IPS-11a (cell line): ENCODE data around the gene PSPC1.
"Not testable (repeated sequence)": the region's sequence is repeated elsewhere in the genome, so short reads cannot be mapped to it uniquely, and the experiment has no call there.

Source experiments
- H3K4me3 ChIP-seq: one replicate; pipeline ENCODE4 v1.5.1; 2013; ENCODE audit warnings: low read depth, low read length, control low read depth

PSPC1 gene

GRCh38 chr13:19764237-19764636 lies 18.5 kb downstream of the PSPC1 start:
- no peak overlapping the region for H3K4me3 ChIP-seq

DNA sequence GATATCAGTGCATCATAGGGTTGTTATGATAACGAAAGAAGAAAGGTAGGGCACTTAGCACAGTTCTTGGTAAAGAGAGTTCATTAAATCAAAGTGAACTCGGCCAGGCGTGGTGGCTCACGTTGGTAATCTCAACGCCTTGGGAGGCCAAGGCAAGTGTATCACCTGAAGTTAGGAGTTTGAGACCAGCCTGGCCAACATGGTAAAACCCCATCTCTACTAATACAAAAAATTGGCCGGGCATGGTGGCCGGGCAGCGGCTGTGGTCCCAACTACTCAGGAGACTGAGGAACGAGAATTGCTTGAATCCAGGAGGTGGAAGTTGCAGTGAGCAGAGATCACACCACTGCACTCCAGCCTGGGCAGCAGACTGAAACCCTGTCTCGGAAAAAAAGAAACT lies 19.1 kb downstream of the PSPC1 start:
- no peak overlapping the region for H3K4me3 ChIP-seq

GRCh38 chr13:19759669-19760068 lies 23.1 kb downstream of the PSPC1 start:
- no peak overlapping the region for H3K4me3 ChIP-seq

DNA sequence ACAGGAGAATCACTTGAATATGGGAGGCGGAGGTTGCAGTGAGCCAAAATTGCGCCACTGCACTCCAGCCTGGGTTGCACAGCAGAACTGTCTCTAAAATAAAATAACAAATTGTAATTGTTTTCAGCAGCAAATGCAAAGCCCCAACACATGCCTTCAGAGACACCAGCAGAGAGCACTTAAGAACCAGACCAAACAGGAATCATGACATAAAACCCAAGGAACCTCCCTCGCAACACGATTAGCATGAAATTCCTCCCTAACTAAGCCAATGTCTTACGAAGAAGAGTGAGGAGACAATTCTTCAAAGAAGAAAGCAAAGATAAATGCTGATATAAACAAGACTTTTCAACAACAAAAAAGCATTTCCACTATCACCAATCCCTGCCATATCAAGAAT lies 40.1 kb downstream of the PSPC1 start:
- no peak overlapping the region for H3K4me3 ChIP-seq

GRCh38 chr13:19737844-19738557 lies 44.7 kb downstream of the PSPC1 start:
- H3K4me3 ChIP-seq: no peak overlapping the region

- no peak overlapping the region for H3K4me3 ChIP-seq
Observed at GRCh38 chr13:19726611-19727010, 56.1 kb downstream of the PSPC1 start.

DNA sequence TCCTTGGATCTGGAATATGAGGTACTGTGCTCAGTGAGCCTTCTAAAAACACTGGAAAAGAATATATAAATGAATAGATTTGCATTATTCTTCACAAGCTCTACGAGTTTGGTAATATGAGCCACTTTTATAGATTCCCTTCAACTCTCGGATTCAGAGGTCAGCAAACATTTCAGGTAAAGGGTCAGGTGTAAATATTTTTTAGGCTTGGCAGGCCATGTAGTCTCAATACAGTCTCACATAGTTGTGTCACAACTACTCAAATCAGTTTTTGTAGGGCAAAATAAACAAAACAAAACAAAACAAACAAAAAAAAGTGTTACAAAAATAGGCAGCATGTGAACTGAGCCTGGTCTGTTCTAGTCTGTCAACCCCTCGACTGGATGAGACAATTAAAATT lies 57.4 kb downstream of the PSPC1 start:
- H3K4me3 ChIP-seq: no peak overlapping the region

DNA sequence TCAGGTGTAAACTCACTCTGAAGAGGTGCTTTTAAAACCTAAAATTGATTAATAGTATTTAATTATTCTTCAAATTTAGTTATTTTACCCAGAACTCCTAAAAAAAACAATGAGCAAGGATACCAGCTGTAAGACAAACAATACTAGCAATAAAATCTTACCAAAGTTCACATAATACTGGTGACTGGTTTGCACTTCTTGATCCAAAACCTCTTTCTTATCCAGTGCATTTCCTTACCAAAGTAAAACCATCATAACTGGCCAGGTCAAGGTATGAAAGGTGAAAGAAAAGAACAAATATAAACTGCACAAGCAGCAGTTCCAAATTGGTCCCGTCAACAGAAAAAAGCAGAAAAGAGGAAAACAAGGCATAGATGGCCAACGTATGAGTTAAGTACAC lies 62.7 kb downstream of the PSPC1 start:
- H3K4me3 ChIP-seq: no peak overlapping the region

GRCh38 chr13:19713186-19713965 lies 69.4 kb downstream of the PSPC1 start:
- H3K4me3 ChIP-seq: no peak overlapping the region

GRCh38 chr13:19709782-19710181 lies 73.0 kb downstream of the PSPC1 start:
- H3K4me3 ChIP-seq: not testable (repeated sequence)

DNA sequence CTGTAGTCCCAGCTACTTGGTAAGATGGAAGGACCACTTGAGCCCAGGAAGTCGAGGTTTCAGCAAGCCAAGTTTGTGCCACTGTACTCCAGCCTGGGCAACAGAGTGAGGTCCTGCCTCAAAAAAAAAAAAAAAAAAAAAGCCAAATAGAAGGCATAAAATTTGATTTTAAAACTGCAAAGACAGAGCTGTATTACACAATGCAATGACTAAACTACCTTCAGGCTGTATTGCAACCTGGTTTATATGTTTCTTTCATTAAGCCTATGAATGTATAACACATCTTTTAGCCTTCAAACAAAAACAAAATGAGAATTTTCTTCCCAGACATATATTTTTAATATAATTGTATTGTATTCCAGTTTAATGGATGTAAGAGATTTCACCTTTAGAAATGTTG lies 73.7 kb downstream of the PSPC1 start:
- not testable (repeated sequence) for H3K4me3 ChIP-seq

DNA sequence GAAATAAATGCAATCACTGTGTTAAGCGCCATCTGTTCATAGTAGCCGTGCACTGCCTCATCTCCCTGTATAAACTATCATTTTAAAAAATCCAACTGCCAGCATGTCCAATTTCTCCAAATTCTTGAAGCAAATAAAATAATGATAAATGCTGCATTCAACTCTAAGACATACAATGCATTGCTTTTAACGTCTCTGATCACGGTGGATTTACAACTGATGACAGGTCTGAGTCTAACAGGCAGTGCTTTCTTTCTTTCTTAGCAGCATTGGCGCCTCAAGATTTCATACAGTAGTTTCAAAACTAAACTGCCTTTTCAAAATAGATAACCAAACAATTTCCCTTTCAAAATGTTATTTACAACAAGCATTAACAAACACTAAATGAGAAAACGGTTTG lies 78.5 kb downstream of the PSPC1 start:
- H3K4me3 ChIP-seq: not testable (repeated sequence)

DNA sequence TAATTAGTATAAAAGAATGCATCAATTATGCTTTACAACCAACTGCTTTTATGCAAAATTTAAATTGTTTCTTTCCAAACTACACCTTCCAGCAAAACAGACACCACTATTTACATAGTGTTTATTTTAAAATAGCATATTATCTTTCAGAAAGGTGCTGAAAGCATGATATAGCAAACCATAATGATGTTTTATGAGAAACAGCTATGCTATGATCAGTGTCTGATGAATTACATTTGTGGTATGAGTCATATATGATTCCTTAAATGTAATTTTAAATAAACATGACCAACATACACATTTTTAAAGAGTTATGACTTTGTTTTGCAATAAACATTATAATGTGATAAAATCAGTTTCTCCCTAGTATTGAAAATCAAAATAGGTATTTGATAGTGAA lies 81.1 kb downstream of the PSPC1 start:
- H3K4me3 ChIP-seq: not testable (repeated sequence)

GRCh38 chr13:19700963-19701362 lies 81.8 kb downstream of the PSPC1 start:
- not testable (repeated sequence) for H3K4me3 ChIP-seq

- H3K4me3 ChIP-seq: no peak overlapping the region
Observed at GRCh38 chr13:19695829-19696228, 86.9 kb downstream of the PSPC1 start.

- H3K4me3 ChIP-seq: no peak overlapping the region
Observed at GRCh38 chr13:19695428-19695827, 87.3 kb downstream of the PSPC1 start.

- not testable (repeated sequence) for H3K4me3 ChIP-seq
Observed at GRCh38 chr13:19691447-19691846, 91.3 kb downstream of the PSPC1 start.

GRCh38 chr13:19685437-19685836 lies 97.3 kb downstream of the PSPC1 start:
- H3K4me3 ChIP-seq: no peak overlapping the region

DNA sequence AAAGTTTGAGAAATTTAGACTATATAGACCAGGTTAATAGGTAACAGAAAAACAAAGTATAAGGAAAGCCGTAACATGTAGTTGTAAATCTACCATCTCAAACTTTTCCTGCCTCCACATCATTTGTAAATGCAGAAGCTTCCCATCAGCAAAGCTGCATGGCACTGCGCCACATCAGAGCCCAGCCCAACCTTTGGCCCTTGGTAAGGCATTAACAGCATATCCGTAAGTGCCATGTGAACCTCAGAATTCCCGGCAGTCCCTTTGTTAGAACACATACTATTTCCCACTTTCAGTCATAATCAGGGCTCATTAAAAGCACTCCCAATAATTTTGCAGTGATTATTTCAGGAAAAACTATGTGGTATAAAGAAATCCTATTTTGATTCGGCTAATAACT lies 97.7 kb downstream of the PSPC1 start:
- H3K4me3 ChIP-seq: no peak overlapping the region

DNA sequence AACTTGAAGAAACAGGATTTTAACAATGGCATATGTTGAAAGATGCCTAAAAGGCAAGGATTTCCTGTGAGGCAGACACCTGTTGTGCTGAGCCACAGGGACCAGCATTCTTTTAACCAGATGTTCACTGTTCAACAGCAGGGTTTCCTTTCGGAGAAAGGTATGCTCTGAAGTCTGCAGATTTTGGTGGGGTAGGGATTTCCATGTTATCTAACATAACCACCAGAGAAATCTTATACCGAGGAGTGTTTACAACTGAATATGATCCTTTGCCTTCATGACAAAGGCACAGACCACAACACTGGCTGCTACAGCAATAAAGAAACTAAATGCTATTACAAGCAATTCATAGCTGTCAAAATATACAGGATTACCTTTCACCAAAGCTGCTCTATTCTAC lies 101.2 kb downstream of the PSPC1 start:
- H3K4me3 ChIP-seq: no peak overlapping the region

GRCh38 chr13:19680751-19681150 lies 102.0 kb downstream of the PSPC1 start:
- no peak overlapping the region for H3K4me3 ChIP-seq

GRCh38 chr13:19676168-19676567 lies 106.6 kb downstream of the PSPC1 start:
- no peak overlapping the region for H3K4me3 ChIP-seq

DNA sequence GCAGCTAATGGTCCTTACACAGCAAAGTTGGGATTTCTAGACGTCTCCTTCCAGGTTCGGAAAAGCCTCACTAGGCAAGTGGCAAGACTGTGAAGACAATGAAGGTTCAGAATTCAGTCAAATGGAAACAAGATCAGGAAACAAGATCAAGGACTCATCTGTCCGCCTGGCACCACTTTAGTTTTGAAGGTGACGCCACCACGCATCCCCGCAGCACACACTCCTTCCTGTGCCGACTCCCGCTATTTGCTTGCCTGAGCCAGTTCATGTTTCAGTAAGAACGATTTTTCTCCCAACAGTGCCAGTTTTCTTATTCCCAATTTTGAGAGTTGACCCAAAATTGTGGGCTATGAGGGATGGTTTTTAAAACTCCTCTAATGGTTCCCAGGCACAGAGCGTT lies 107.8 kb downstream of the PSPC1 start:
- no peak overlapping the region for H3K4me3 ChIP-seq
